ENCODE results near the gene ZSCAN1. TPM values are rescaled to one million over a fixed set of nuclear protein-coding genes. Genes with fewer than 3 reads are reported as not detected.

The ZSCAN1 gene
- not detected in 2 replicates for total RNA-seq

GRCh38 chr19:58033741-58034476, at the start of gene ZSCAN1:
Gene ZSCAN1, plus strand, starts transcription at chr19:58034025. Its CDS starts 3,812 bp downstream, at chr19:58037837.

GRCh38 chr19:58002384-58003173, 31.2 kb upstream of the ZSCAN1 start, which contains the start of gene ZNF606:
Gene ZNF606, minus strand, starts transcription at chr19:58002820. Its CDS starts 1,501 bp downstream, at chr19:58001319.

GRCh38 chr19:58059003-58059670, 25.3 kb downstream of the ZSCAN1 start, which contains the start of gene ZNF135:
Gene ZNF135, plus strand, starts transcription at chr19:58059282. Its CDS starts 721 bp downstream, at chr19:58060003.

GRCh38 chr19:58097781-58098681, 64.2 kb downstream of the ZSCAN1 start, which contains the start of gene ZSCAN18:
Gene ZSCAN18, minus strand, starts transcription at chr19:58098231. Its CDS starts 7,964 bp downstream, at chr19:58090267.

Other genes with a start within 250 kb of the ZSCAN1 start
- gene ZNF552, start 219.1 kb upstream of the ZSCAN1 start, total RNA-seq = 6.1 and 11.9 TPM in 2 replicates
- gene ZNF587B, start 203.7 kb upstream of the ZSCAN1 start, total RNA-seq = 26.7 and 31.7 TPM in 2 replicates
- 48.7 and 61.1 TPM in 2 replicates for gene ZNF587, start 184.2 kb upstream of the ZSCAN1 start, total RNA-seq
- 4.5 and 7.2 TPM in 2 replicates for gene ZNF814, start 145.0 kb upstream of the ZSCAN1 start, total RNA-seq
- 23.2 and 23.4 TPM in 2 replicates for gene ZNF417, start 117.4 kb upstream of the ZSCAN1 start, total RNA-seq
- 5.9 and 6.4 TPM in 2 replicates for gene ZNF418, start 98.6 kb upstream of the ZSCAN1 start, total RNA-seq
- 3.3 and 3.6 TPM in 2 replicates for gene ZNF256, start 86.3 kb upstream of the ZSCAN1 start, total RNA-seq
- gene C19orf18, start 59.5 kb upstream of the ZSCAN1 start, total RNA-seq = not detected in 2 replicates
- 14.3 and 14.9 TPM in 2 replicates for gene ZNF606, start 31.2 kb upstream of the ZSCAN1 start, total RNA-seq
- 3.9 and 4.3 TPM in 2 replicates for gene ZNF135, start 25.3 kb downstream of the ZSCAN1 start, total RNA-seq
- 40.7 and 51.3 TPM in 2 replicates for gene ZSCAN18, start 64.2 kb downstream of the ZSCAN1 start, total RNA-seq
- 13.4 and 17.0 TPM in 2 replicates for gene ZNF329, start 116.8 kb downstream of the ZSCAN1 start, total RNA-seq
- gene ZNF274, start 149.0 kb downstream of the ZSCAN1 start, total RNA-seq = 11.0 and 23.3 TPM in 2 replicates
- gene ZNF544, start 194.9 kb downstream of the ZSCAN1 start, total RNA-seq = 40.0 and 45.7 TPM in 2 replicates
- 4.2 and 6.8 TPM in 2 replicates for gene ZNF8, start 244.9 kb downstream of the ZSCAN1 start, total RNA-seq